Measurements from ENCODE around the gene PLEKHB1. TPM values are rescaled to one million over a fixed set of nuclear protein-coding genes. Genes with fewer than 3 reads are reported as not detected.

PLEKHB1 gene
- total and polyA plus RNA-seq, 9 donors = 1.4 to 41.6 (median 8.3) TPM

DNA sequence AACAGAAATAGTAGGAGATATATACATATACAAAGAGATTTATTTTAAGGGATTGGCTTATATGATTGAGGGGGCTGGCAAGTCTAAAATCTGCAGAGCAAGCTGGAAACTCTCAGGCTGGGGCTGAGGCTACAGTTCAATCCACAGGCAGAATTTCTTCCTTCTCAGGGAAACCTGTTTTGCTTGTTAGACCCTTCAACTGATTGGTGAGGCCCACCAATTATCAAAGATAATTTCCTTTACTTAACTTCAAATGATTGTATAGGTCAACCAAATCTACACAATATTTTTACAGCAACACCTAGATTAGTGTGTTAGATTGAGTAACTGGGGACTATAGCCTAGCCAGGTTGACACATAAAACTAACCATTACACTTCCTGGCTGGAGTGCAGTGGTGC, 4.7 kb upstream of the PLEKHB1 start:
- intact Hi-C loops (cut with DNase I) = no loop called here

DNA sequence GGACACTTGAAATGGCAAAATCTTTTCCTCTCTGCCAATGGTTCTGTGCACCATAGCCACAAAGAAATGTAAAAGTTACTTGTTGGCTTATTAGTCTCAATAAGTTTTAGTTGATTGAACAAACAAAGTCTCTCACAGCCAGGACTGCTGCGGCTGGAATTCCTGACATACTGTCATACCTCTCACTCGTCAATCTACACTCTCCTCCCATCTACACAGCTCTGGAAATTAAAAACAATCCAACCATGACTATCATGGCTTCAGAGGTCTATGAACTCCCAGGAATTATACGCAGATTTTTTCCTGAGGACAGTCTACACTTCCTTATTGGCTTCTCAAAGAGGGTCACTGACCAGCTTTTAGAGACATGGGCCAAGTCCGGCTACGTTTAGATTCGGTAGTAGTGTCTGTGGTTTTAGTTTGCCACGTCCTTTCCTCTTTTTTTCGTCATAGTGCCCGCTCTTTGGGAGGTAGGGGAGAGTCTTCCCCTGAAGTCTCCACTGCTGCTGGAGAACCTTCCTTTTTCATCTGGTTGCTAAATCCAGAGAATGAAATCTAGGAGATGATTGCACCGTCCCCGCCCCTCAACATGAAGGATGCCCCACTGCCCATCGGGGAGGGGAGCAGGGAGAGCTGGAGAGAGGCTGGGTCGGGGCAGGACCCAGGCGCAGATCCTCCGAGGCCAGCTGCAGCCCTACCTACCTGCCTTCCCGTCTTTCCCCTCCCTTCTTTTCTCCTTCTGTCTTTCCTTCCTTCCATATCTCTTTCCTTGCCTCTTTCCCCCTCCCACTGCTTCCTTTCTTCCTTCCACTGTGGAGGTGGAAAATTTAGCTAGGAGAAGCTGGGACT, 1.0 kb upstream of the PLEKHB1 start:
- TF ChIP-seq, protein P1, sequence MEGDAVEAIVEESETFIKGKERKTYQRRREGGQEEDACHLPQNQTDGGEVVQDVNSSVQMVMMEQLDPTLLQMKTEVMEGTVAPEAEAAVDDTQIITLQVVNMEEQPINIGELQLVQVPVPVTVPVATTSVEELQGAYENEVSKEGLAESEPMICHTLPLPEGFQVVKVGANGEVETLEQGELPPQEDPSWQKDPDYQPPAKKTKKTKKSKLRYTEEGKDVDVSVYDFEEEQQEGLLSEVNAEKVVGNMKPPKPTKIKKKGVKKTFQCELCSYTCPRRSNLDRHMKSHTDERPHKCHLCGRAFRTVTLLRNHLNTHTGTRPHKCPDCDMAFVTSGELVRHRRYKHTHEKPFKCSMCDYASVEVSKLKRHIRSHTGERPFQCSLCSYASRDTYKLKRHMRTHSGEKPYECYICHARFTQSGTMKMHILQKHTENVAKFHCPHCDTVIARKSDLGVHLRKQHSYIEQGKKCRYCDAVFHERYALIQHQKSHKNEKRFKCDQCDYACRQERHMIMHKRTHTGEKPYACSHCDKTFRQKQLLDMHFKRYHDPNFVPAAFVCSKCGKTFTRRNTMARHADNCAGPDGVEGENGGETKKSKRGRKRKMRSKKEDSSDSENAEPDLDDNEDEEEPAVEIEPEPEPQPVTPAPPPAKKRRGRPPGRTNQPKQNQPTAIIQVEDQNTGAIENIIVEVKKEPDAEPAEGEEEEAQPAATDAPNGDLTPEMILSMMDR (IDR thresholded peaks at IDR 0.05) = no peak
- TF ChIP-seq POLR2A (IDR thresholded peaks at IDR 0.05) (no peak), EP300 (IDR thresholded peaks at IDR 0.05) (no peak)
- H3K4me3 ChIP-seq = no peak overlapping the region
- no peaks in the 10 kb centered on the region for H3K36me3 ChIP-seq
- intact Hi-C loops (cut with DNase I) = no loop called here
- H3K4me1 ChIP-seq (ENCODE audit: insufficient read depth) = peaks cover 2% of the 10 kb centered on the region
- DNase-seq = no peak
- WGBS, 3 donors = 35 to 52% (median 46%) methylated on average over 16 of the region's 16 CpGs
- H3K27ac ChIP-seq = no peak overlapping the region
- no peaks in the 10 kb centered on the region for H3K27me3 ChIP-seq
- H3K9me3 ChIP-seq = no peaks in the 10 kb centered on the region

More for the DNA sequence above, 4.7 kb upstream of the PLEKHB1 start:
- Histone ChIP-seq H3K9me3 (no peaks in the 10 kb centered on the region), H3K36me3 (no peaks in the 10 kb centered on the region), H3K4me1 (ENCODE audit: insufficient read depth) (peaks cover 2% of the 10 kb centered on the region), H3K27ac (no peak overlapping the region), H3K27me3 (no peaks in the 10 kb centered on the region), H3K4me3 (no peak overlapping the region)
- no peak for DNase-seq
- no peak for TF ChIP-seq EP300 (IDR thresholded peaks at IDR 0.05)
- TF ChIP-seq POLR2A (IDR thresholded peaks at IDR 0.05) = no peak
- TF ChIP-seq, protein P1 (IDR thresholded peaks at IDR 0.05) = no peak

DNA sequence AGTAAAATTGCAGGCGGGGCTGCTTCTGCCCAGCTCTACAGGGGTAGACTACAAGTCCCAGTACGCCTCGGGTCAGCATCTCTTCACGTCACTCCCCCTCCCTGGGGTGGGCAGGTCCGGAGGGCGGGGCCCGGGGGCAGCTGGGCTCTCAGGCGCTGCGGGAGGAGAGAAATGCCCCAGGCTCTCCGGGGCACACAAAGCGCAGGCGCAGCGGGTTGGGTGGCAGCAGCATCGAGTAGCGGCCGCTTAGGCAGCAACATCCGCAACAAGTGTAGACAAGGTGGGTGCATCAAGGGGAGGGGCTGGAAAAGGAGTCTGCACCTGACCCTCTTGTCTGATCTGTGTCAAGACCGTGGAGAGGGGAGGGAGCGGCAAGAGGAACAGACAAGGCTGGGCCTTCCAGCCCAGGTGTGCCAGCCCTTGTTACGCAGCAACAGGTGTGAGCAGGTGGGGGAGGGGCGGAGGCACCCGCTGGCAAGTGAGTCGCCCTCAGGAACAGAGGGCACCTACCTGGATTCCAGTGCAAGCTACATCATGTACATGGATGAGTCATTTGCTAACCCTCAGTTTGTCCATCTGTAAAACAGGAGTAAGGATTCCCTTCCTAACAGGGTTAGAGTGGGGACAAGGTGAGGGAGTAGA, 1.2 kb downstream of the PLEKHB1 start:
- DNase-seq = peak; percentile 76 to 83 (median 82)
- H3K4me1 ChIP-seq (ENCODE audit: insufficient read depth) = peaks cover 2% of the 10 kb centered on the region
- intact Hi-C loops (cut with DNase I) = no loop called here
- no peaks in the 10 kb centered on the region for H3K27me3 ChIP-seq
- TF ChIP-seq, protein P1 (IDR thresholded peaks at IDR 0.05) = no peak
- TF ChIP-seq POLR2A (IDR thresholded peaks at IDR 0.05) (no peak), EP300 (IDR thresholded peaks at IDR 0.05) (no peak)
- WGBS, 3 donors = 14 to 20% (median 15%) methylated on average over 23 of the region's 23 CpGs
- H3K9me3 ChIP-seq = no peaks in the 10 kb centered on the region
- H3K27ac ChIP-seq = no peak overlapping the region
- no peaks in the 10 kb centered on the region for H3K36me3 ChIP-seq
- peak overlapping the region; percentile 29 for H3K4me3 ChIP-seq

DNA sequence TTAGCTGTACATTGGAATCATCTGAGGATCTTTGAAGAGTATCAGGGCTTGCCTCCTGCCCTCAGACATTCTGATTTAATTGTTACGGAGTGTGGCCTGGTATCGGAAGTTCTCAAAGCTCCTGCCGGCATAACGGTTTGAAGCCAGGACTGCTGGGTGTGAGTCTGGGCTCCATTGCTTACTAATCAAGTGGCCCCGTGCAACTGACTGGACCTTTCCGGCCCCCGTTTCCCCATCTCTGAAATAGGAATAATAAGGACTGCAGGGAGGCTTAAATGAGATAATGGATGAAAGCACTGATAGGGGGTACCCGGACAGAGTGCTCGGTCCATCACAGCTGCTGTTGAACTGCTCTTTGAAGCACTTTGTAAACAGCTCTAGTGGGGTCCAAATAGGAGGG, 1.7 kb downstream of the PLEKHB1 start:
- Histone ChIP-seq H3K27ac (no peak overlapping the region), H3K4me3 (no peak overlapping the region)
- WGBS, 3 donors = 78 to 83% (median 81%) methylated on average over 9 of the region's 9 CpGs

More for the DNA sequence above, 1.7 kb downstream of the PLEKHB1 start:
- Histone ChIP-seq H3K9me3 (no peaks in the 10 kb centered on the region), H3K4me1 (ENCODE audit: insufficient read depth) (peaks cover 2% of the 10 kb centered on the region), H3K27me3 (no peaks in the 10 kb centered on the region), H3K36me3 (no peaks in the 10 kb centered on the region)
- intact Hi-C loops (cut with DNase I) = no loop called here
- TF ChIP-seq, protein P1 (IDR thresholded peaks at IDR 0.05) = no peak
- TF ChIP-seq EP300 (IDR thresholded peaks at IDR 0.05) (no peak), POLR2A (IDR thresholded peaks at IDR 0.05) (no peak)
- no peak for DNase-seq

Data from ovary (tissue), 9 donors.